GM21423 (cell line): ENCODE data around the gene LRRC46.

ENCODE experiments used
- ATAC-seq: cut with Tn5 transposase; IDR thresholded peaks from one replicate; pipeline ENCODE4 v1.9.1; 2021; ENCODE audit warnings: mild to moderate bottlenecking, moderate library complexity; ENCODE audit not compliant: unreplicated experiment

LRRC46 gene

GRCh38 chr17:47875011-47875985 is 43.8 kb downstream of the LRRC46 start:
- no peak for ATAC-seq

- ATAC-seq, result no peak
These were observed 46.0 kb downstream of the LRRC46 start for GRCh38 chr17:47877368-47878034.

GRCh38 chr17:47878203-47879027 is 46.9 kb downstream of the LRRC46 start:
- ATAC-seq, result no peak

- ATAC-seq, result no peak
These were observed 47.6 kb downstream of the LRRC46 start for GRCh38 chr17:47879028-47879585.

- ATAC-seq, result no peak
These were observed 48.4 kb downstream of the LRRC46 start for GRCh38 chr17:47879776-47880454.

DNA sequence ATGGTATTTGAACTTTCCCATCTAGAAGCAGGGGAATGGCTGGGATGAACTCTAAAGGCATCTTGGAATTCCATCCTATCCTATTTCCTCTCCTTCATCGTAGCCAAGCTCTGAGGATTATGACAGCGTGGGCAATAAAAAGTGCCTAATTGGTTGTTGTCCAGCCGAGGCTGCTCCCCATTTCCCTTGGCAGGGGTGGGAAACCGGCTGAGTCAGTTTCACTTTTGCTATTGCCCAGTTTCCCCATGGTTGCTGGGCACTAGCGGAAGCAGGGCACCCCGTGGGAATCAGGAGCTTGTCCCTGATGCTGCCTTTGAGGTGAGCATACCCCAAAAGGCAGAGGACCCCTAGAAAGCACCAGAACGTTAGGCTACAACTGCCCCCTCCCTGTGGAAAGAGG is 50.8 kb downstream of the LRRC46 start:
- no peak for ATAC-seq

GRCh38 chr17:47882695-47883588 is 51.5 kb downstream of the LRRC46 start:
- ATAC-seq, result no peak

- no peak for ATAC-seq
These were observed 52.3 kb downstream of the LRRC46 start for GRCh38 chr17:47883589-47884426.

GRCh38 chr17:47884427-47884740 is 52.9 kb downstream of the LRRC46 start:
- no peak for ATAC-seq

- no peak for ATAC-seq
These were observed 53.6 kb downstream of the LRRC46 start for GRCh38 chr17:47884905-47885730.
